Fibroblast of skin of right biceps (primary cell): ENCODE measurements around the gene INPP5B.
"Not testable (repeated sequence)": the region's sequence is repeated elsewhere in the genome, so short reads cannot be mapped to it uniquely, and the experiment has no call there.

Experiments used
- DNase-seq: peaks from one replicate; pipeline ENCODE4 v3.0.0-alpha.2; 2013

INPP5B gene

DNA sequence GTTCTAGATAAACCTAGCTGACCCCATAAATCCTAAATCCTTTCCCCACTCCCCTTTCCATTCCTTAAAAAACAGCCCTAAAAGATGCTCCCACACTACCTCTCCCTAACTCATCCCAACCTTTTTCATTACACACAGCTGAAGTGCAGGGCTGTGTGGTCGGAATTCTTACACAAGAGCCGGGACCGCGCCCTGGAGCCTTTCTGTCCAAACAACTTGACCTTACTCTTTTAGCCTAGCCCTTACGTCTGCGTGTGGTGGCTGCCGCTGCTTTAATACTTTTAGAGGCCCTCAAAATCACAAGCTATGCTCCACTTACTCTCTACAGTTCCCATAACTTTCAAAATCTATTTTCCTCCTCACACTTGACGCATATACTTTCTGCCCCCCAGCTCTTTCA lies 36.0 kb downstream of the INPP5B start:
- not testable (repeated sequence) for DNase-seq

DNA sequence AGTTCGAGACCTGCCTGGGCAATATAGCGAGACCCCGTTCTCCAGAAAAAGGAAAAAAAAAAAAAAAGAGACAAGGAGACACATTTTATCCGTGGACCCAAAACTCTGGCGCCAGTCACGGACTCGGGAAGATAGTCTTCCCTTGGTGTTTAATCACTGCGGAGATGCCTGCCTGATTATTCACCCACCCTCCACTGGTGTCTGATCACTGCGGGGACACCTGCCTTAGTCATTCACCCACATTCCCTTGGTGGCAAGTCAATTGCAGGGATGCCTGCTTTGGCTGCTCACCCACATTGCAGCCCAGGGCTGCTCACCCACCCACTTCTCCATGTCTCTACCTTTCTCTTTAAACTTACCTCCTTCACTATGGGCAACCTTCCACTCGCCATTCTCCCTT lies 38.3 kb downstream of the INPP5B start:
- not testable (repeated sequence) for DNase-seq

DNA sequence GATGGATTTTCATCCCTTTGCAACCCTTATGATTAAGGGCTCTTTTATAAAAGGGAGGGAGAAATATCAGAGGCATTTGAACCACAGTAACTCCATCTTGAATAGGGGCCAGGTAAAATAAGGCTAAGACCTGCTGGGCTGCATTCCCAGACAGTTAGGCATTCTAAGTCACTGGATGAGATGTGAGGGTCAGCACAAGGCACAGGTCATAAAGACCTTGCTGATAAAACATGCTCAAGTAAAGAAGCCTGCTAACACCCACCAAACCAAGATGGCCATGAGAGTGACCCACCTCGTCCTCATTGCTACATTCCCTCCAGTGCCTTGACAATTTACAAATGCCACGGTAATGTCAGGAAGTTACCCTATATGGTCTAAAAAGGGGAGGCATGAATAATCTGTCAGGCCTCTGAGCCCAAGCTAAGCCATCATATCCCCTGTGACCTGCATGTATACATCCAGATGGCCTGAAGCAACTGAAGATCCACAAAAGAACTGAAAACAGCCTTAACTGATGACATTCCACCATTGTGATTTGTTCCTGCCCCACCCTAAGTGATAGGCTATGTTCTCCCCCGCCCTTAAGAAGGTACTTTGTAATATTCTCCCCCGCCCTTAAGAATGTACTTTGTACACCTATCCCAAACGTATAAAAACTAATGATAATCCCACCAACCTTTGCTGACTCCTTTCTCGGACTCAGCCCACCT lies 39.3 kb downstream of the INPP5B start:
- DNase-seq: not testable (repeated sequence)

DNA sequence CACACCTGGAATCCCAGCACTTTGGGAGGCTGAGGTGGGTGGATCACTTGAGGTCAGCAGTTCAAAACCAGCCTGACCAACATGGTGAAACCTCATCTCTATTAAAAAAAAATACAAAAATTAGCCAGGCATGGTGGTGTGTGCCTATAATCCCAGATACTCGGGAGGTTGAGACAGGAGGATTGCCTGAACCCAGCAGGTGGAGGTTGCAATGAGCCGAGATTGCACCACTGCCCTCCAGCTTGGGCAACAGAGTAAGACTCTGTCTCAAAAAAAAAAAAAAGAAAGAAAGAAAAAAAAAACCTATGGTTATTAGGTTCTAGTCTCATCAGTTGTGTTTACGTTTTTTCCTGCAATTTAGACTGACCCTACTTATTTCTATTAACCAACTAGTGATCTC lies 40.3 kb downstream of the INPP5B start:
- not testable (repeated sequence) for DNase-seq

DNA sequence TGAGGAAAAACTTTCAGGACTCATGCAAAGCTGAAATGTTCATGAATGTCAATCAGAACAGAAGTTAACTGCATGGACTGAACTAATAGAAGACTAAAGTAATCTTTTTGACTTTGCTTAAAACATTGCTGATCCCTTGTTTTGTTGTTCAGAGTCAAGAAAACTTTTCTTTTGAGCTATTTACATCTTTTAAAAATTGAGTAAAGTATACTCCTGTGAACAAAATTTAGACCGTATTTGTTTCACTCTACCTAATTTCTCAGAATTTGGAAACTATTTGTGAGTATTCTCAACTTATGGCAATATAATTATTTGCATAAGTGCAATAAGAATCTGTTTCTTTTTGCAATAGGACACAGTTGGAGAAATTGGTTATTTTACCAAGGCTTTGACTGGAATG lies 41.1 kb downstream of the INPP5B start:
- DNase-seq: no peak

DNA sequence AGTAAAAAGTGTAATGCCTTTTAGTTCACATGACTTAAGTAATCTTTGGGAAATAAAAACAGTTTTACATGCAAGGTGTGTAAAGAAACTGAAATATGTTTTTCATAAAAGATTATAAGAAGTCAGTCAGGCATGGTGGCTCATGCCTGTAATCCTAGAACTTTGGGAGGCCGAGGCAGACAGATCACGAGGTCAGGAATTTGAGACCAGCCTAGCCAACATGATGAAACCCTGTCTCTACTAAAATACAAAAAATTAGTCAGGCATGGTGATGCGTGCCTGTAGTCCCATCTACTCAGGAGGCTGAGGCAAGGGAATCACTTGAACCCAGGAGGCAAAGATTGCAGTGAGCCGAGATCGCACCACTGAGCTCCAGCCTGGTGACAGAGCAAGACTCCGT lies 42.9 kb downstream of the INPP5B start:
- not testable (repeated sequence) for DNase-seq

DNA sequence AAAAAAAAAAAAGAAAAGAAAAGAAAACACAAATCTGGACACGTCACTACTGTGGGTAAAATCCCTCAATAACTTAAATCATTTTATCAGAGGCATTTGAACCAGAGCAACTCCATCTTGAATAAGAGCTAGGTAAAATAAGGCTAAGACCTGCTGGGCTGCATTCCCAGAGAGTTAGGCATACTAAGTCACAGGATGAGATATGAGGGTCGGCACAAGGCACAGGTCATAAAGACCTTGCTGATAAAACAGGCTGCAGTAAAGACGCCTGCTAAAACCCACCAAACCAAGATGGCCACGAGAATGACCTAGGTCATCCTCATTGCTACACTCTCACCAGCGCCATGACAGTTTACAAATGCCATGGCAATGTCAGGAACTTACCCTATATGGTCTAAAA lies 43.9 kb downstream of the INPP5B start:
- DNase-seq: no peak

DNA sequence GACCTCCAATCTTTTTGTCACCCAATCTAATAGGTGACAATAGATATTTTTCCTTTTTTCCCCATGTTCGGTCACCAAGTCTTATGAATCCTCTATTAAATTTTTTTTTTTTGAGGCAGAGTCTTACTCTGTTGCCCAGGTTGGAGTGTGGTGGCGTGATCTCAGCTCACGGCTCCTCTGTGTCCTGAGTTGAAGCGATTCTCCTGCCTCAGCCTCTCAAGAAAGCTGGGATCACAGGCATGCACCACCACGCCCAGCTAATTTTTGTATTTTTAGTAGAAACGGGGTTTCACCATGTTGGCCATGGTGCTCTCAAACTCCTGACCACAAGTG lies 45.0 kb downstream of the INPP5B start:
- DNase-seq: no peak

DNA sequence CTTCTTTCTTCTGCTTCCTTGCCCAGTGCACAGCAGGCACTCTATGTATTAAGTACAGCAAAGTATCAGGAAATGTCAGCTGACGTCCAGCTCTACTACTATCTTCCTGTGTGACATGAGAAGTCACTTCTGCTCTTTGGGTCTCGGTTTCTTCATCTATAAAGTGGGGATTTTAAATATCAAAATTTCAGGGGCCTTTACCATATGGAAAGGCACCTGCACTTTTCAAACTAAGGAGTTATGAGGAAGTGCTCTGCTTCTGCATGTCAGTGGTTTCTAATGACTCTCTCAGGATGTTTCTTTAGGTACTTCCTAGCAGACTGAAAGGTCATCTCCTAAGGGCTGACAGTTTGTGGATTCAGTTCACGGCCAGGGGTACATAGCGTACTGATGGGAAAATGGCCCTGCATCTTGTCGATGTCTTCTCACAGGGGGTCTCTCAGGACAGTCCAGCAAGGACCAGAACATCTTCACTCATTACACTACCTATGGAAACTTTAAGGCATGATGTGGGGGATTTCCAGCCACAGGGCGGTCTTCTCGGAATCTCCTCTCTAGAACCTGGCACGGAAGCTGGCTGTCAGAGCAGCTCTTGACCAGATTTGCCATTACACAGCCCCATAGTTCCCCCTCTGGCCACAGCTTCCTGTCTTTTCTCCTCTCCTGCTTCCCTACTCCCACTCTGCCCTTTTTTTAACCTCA lies 45.5 kb downstream of the INPP5B start:
- DNase-seq: no peak

DNA sequence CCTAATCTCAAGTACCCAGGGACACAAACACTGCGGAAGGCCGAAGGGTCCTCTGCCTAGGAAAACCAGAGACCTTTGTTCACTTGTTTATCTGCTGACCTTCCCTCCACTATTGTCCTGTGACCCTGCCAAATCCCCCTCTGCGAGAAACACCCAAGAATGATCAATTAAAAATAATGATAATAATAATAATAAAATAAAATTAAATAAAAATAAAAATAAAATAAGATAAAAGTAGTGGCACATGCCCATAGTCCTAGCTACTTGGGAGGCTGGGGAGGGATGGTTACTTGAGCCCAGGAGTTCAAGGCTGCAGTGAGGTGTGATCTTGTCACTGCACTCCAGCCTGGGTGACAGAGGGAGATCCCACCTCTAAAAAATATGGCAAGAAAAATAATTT lies 49.3 kb downstream of the INPP5B start:
- DNase-seq: not testable (repeated sequence)

DNA sequence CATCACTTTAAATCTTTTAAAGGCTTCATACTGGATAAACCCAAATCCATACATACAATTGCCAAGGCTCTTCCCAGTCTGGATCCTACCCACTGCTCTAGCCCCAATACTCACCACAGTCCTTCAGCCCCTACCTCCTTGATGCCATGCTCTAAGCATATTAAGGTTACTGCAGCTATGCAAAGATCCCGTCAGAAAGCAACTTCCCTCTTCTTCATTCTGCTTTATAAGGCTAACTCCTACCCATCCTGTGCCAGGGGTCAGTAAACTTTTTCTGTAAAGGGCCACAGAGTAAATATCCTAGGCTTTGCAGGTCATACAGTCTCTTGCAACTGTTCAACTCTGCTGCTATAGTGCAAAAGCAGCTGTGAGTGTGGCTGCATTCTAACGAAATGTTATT lies 53.2 kb downstream of the INPP5B start:
- no peak for DNase-seq

DNA sequence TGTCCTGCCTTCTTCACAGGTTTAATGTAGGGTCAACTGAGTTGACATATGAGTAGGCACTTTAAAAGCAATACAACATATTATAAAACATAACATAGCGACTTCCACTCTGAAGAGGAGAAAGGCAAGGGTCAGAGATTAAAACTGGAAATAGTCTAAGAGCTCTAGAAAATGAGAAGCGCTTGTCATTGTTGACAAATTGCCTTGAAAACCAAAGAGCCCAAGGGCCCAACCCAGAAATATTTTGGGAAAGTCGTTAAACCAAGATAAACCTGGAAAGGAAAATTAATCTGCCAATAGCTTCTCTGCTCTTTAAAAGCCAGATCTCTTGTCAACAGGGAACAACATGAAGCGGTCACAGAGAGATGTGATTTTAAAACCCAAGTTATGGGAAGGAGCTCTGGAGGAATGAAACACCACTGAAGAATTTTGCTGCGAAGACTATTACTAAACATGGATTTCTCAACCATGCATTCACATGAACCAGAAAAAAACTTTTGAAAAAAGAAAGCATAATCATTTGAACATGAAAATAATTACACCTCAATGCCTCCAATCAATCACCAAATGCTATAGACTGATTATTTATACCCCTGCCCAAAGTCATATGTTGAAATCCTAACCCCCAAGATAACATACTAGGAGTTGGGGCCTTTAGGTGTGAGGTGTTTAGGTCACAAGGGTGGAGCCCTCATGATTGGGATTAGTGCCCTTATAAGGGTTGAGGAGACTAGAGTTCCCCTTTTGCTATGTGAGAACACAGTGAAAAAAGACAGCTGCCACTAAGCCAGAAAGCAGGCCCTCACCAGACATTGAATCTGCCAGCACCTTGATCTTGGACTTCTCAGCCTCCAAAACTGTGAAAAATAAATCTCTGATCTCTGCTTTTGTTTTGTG lies 54.5 kb downstream of the INPP5B start:
- peak; percentile 37 for DNase-seq

DNA sequence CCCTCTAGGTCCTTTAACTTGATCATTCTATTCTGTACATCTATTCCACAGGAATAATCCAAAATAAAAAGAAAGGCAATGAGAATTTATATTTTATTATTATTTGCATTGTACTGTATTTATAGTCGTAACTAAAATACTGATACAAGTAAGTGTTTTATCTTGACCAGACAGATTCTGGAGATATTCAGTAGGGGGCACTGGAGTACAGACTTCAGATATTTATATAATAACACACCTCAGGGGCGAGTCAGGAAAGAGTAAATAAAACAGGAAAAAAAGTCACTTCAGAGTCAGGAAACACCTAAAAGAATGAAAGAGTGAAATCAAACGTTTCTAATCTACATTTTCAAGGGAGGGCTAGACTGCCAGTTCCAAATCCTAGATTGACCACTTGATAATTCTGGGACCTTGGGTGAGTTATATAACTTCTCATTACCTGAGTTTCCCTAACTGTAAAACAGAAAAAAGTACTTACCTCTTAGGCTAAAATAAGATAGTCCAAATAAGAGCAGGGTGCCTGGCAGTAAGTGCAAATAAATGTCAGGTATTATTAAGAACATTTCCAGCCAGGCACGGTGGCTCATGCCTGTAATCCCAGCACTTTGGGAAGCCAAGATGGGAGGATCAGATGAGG lies 56.4 kb downstream of the INPP5B start:
- DNase-seq: peak; percentile 38

DNA sequence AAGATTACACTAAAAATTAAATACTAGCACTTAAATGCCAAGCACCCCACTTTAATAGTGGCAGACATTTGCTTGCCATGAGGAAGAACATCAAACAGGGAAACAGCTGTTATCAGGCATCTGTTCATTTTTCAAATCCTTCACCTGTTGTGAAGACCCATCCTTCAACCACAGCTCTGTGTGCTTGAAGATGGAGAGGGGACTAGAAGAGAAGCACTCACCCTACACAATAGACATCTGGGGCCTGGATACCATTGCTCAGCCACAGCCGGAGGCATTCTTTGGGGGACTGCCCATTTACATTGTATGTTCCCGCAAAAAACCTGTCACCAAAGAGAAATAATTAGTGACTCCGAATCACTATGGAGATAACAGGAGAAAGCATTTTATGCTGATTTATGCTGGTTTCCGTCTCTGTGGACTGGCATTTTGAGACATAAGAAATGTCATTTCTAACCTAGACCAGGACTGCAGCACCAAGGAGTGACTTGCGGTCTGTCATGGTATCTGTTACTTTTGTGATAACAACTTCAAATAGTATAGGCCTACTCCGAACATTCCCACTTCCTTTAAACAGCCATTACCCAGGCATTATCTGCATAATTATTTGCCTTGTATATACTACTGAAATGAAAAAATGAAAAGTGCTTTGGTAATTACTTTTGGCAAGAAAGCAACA lies 58.7 kb downstream of the INPP5B start:
- DNase-seq: no peak

DNA sequence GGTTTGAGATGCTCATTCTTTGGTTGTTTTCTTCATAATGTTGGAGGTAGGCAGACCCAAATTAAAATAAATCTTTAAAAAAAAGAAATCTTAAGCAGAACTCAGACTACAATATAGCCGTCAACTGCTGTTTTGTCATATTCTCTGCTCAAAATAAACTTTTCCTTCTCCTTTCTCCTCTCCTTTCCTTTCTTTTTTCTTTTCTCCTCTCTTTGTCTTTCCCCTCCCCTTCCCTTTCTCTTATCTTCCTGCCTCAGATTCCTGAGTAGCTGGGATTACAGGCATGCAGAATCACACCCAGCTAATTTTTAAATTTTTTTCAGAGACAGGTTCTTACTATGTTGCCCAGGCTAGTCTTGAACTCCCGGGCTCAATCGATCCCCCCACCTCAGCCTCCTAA lies 62.7 kb downstream of the INPP5B start:
- DNase-seq: no peak

DNA sequence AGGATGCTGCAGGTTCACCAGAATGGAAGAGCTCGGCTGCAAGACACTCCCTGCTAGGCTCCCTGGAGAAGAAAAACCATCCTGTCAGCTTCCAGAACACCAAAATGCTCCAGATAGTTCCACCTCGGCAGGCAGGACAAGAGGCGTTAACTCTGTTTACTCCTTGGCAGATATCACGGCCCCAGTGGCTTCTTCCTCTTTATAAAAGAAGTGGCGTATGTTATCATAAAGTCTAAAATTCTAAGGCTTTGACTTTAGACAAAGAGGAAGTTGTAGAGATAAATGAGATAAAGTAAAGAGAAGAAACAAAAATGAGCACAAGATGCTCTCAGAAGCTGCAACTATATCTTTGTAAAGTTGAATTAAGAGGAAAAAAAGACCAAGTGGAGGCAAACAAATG lies 63.2 kb downstream of the INPP5B start:
- no peak for DNase-seq

DNA sequence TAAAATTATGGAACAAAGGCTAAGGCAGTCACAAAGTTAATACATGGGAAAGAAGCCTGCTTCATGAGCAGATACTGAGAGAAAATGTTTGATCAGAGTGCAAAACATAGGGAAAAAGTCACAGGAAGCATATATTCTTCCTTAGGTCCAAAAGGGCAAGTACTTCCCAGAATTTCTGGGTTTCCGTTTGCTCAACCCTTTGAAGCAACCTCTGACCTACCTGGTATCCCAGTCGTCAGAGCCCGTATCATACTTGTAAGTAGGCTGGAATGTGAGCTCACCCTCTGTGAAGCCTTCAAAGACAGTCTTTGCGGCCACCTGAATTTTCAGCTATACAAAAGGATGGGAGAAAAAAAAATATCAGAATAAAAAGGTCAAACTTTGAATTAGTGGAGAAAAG lies 67.0 kb downstream of the INPP5B start:
- no peak for DNase-seq

DNA sequence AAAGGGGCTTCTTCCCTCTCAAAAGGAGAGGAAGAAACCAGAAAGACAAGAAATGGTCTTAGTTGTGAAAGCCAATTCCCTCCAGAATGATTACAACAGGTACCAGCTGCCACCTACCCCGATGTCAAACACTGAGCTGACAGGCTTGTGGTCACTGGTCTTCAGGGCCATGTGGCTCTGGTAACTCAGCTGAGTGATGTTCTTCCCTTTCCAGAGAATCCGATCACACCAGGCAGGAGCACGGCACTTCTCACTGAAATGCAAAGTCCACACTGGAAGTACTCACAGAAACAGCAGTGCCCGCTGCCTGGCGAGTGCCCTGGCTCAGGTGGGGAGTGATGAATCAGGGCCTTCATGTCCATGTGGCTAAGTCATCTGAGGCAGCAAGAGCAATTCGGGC lies 68.8 kb downstream of the INPP5B start:
- no peak for DNase-seq

DNA sequence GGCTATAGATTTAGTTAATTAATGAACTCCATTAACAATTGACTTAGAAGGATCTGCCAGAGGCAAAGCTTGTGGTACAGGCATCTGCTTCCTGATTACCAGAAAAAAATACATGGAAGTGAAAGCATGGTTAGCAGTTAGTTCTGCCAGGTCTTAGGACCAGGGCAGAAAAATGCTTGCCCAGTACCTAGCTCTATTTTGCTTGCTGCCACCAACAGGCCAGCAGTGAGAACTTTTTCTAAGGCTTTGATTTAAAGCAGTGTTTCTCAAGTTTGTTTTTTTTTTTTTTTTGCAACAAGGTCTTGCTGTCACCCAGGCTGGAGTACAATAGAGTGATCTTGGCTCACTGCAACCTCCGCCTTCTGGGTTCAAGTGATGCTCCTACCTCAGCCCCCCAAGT lies 71.0 kb downstream of the INPP5B start:
- no peak for DNase-seq

DNA sequence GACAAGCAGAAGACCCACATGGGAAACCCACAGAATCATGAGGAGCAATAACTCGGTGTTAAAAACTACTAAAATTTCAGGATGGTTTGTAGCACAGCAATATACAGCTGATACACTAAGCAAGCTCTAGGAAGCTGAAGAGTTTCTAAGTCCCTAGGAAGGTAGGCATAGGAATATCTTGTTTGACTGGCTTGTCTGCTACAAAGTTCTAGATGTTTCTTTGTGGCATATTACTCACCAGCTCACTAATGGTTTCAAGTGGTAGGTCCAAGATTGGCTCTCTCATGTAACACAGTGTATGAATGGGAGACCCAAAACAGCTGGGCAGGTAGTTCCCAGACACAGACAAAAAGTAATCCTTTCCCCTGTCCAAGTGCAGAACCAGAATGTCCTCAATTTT lies 74.2 kb downstream of the INPP5B start:
- no peak for DNase-seq

DNA sequence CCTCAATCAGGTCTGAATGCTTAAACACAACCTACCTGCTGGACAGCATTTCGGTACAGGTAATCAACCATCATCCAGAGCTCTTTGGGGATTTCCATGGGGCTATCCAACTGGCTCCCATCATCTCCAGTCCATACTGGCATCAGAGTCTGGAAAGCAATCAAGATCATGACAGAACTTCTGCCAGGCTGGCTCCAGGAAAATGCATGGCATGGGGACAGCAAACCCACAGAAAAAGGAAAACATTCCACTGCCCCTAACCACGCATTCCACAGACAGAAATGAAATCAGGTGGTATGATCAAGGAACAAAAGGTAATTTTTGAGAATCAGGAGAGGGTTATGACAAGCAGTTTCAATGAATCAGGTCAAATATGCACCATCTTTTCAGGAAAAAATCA lies 78.4 kb downstream of the INPP5B start:
- no peak for DNase-seq

DNA sequence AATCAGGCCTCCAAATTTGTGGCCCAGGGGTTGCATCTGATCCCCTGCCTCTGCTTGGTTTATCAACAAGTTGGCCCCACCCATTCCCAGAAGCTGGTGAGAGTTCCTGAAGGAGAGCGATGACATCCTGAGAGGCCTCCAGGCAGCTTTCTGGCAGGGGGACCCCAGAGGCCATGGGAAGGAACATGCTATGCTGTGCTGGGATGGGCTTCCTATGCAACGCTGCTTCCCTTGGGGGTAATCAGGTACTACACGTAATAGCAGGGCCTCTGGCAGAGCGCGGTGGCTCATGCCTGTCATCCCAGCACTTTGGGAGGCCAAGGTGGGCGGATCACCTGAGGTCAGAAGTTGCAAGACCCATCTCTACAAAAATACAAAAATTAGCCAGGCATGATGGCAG lies 79.1 kb downstream of the INPP5B start:
- DNase-seq: no peak

DNA sequence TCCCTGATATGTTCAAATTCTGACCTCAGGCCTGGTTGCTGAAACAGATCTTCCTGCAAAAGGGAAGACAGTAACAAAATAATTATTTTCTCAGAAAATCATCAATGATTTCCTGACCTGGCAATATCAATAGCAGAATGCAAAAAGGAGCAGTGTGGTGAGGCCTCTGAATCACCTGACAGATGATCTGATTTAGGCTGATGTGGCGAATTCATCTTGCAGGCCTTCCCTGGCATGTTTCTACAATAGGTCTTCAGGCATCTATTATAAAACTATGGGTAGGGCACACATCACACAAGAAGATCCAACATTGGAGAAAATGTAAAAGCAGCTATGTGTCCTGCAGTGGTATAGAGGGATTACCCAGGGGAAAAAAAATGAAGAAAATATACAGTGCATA lies 80.4 kb downstream of the INPP5B start:
- DNase-seq: no peak
